RCC 7860 (cell line): ENCODE results near the gene RAB11FIP5.
A peak's percentile ranks its signal among the peaks of the same experiment; 100 is the strongest.

Experiments
- DNase-seq: peaks from one replicate; pipeline ENCODE4 v3.0.0-alpha.2; 2015; ENCODE audit warnings: low spot score
- FAIRE-seq: peaks from 2 replicates; lab custom pipeline; 2012; peaks lifted over from hg19 to GRCh38; lab: Jason Lieb, UNC

The RAB11FIP5 gene

DNA sequence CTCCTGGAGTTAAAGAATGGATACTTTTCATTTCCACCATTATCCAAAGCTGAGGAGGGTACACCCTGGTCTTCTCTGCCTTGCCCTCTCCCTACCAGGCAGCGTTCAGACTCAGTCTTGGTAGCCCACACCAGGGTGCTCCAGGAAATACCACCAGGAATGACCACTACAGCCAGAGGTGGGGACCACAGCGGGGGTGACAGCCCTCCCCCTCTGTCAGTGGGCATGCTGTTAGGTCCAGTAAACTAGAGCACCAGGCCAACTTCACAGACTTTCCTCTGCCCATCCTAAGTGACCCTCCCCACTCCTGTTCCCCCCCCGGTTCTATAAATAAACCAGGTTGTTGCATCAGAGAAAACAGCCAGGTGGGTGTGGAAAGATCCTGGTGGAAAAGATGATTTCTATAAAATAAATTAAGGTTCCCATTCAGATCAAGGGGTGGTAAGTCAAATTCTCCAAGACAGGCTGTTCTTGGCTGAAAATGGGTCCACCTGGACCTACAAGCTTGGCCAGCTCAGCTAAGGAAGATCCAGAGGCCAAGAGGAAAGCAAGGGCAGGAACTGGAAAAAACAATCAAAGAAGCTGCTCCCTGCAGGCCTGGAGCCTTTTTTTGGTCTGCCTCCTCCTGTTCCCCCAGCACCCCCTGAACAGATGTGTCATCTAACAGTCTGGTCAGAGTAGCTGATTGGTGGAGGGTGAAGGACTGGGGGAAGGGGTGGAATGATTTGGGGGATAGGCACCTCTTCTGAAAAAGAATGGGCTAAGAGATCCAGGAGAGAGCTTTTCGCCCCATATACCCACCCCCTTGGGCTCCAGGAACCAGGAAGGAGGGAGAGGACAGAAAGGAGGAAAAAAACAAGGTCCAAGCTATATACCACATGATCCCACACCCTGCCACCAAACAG is 2.3 kb downstream of the RAB11FIP5 start:
- DNase-seq (no peak), FAIRE-seq (no peak)

DNA sequence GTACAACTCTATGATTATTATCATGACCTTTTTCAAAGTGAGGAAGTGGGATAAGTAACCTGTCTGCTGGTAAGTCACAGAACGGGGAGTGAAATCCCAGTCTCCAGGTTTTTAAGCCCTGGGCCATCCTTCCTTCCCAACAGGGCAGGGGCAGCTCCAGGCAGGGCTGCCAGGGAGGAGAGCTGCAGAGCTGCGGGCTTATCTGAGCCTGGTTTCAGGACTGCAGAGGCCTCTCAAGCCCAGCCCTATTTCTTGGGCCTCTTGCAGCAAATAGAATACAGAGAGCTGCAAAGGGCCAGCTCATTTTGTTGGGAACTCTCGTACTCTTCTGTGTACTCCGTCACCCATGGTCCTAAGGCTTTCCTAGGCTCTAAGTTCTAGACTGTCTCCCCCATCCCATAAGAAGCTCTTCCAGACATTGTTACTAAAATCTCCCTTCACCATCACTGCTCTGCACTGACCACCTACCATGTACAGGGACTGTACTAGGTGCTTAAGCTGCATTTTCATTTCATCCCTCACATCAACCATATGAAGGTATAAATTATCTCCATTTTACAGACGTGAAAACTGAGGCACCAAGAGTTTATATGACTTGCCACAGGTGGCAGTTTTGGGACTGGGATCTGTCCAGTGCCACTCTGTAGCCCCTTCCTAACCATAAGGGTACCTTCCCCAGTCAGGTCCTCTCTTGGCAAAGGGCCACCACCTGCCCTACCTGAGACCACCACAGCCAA is 3.1 kb downstream of the RAB11FIP5 start:
- FAIRE-seq (no peak), DNase-seq (no peak)

DNA sequence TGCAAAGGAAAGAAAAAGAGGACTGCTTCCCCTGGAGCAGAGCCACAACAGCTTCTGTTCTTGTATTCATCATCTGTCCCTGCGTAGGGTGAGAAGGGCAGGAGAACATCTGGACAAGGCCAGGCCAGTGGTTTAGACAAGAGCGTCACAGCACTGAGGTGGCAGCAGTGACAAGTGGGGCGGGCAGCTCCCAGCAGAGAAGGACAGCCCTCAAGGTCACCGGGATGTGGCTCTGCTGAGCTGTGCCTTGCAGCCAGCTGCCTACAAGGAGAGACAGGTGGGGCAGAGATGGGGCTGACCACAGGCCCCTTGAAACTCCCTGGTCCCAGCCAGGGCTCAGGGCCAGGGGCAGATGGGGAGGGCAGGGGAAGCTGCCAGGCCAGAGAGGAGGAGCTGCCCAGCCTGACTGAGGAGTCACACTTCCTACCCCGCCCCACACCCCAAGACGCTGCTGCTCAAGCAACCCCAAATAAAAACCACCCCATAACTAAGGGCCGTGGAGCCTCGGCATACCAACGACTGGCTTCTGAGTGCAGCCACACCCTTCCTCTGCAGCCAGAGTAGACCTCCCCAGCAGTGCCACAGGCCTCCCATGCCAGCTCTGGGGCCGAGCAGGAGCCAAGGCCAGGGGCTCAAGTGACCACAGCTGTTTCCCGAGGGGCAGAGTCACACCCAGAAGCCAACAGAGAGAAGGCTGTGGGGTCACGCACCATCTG is 5.4 kb downstream of the RAB11FIP5 start:
- FAIRE-seq, result no peak
- DNase-seq, result no peak

DNA sequence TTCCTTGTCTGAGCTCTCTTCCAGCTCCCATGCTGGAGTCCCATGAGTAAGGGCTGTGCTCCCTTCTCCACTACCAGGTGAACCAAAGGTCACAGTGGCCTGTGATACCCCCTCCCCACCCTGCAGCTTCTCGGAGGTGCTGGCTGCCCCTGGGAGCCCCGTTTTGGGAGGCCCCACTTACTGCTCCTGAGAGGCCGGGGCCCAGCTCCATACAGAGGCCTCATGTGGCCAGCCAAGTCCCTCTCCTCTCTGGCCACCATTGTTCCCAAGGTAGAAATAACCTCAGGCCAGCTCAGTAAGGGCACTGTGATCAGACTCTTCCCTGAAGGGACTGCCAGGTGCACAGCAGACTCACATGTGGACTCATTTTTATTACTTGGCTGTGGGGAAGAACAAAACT is 6.0 kb downstream of the RAB11FIP5 start:
- no peak for FAIRE-seq
- no peak for DNase-seq

DNA sequence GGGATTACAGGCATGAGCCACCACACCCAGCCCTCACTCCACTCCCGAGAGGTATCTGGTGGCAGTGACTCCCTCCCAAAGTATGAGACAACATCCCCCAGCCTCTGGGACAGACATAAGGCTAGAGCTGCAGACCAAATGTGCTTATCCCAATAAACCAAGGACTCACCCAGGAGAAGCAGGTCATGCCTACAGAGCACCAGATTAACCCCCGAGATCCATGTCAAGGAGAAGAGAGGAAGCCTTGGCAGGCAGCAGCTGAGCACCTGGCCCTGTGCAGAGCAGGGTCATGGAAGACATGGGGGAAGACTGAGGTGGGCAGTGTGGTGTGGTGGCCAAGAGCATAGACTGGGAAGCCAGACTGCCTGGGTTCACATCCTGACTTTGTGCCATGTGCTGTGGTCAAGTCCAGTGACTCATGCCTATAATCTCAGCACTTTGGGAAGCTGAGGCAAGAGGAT is 7.2 kb downstream of the RAB11FIP5 start:
- no peak for FAIRE-seq
- no peak for DNase-seq

DNA sequence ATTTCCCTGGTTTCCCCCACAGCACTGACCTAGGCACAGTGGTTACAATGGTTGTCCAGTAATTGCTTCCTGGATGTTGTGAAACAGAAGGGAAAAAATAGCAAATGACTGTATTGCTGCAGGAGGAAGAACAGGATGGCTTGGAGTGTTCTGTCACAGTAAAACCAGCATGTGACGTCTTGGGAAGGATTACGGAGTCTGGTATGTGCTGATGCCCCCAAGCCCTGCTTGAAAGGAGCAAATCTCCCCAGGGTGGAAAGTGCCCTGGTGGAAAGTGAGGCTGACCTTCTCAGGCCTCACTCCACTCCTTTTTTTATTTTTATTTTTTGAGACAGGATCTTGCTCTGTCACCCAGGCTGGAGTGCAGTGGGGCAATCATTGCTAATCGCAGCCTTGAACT is 7.8 kb downstream of the RAB11FIP5 start:
- FAIRE-seq (no peak), DNase-seq (no peak)

DNA sequence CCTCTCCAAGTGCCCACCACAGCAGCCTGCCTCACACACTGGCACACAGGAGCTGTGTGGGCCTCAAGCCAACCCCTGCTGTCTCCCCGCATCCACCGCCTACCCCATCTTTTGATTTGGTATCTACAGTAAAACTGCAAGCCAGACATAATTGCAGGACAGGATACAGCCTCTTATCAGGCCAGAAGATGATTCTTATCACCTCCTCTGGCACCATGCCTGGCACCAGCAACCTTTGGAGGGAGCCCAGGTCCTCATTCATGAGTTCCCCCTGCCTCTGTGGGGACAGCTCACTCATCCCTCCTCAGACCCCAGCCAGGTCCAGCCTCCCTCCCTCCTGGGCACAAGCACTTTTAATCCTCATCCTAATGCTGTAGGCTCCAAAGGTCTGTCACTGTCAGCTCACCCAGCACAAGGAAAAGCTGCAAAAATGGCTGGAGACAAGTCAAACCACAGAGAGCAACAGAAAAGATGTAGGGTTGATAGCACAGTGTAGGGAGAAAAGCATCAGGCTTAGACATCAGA is 9.7 kb downstream of the RAB11FIP5 start:
- FAIRE-seq, result no peak
- DNase-seq, result no peak

DNA sequence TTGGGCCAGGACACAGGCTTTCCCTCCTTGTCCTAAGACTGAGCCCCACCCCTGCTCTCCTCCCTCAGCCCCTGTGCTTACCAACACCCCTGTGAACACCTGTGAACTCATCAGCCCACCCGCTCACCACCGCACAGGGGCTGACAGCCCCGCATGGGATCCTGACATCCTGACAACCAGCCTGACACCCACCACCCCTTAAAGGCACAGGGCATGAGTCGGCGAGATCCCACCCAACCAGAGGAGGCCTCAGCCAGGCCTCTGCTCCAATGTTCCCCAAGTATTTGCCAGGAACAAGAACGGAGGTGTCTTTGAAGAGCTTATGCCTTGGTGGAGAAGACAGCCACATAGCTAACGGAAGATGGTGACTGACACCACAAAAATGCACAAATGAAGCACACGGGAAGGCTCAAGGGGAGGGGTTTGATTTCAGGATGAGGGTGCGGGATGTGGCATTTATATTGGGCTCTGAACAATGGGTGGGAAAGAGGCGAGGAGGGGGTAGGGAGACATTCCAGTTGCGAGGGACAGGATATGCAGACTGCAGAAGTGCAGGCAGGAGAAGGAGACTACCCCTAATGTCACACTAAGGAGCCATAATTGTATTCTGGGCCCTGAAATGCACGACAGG is 11.0 kb downstream of the RAB11FIP5 start:
- FAIRE-seq (no peak), DNase-seq (no peak)

DNA sequence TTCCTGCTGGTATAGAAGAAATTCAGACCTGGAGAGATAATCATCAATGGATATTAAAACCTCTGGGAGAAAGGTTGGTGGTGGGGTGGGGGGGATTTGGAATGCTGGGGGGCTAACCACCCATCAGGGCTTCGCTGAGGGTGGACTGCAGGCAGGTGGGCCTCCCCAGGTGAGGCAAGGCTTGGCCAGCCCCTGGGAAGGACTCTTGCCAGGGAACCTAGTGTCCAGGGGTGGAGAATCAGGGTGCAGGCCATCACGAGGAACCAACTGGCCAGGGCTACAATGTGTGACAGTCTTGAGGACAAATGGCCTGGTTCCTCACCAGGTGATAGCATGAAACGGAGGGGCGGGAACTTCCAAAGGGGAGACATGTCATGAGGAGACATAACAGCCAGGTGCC is 11.8 kb downstream of the RAB11FIP5 start:
- no peak for DNase-seq
- no peak for FAIRE-seq

DNA sequence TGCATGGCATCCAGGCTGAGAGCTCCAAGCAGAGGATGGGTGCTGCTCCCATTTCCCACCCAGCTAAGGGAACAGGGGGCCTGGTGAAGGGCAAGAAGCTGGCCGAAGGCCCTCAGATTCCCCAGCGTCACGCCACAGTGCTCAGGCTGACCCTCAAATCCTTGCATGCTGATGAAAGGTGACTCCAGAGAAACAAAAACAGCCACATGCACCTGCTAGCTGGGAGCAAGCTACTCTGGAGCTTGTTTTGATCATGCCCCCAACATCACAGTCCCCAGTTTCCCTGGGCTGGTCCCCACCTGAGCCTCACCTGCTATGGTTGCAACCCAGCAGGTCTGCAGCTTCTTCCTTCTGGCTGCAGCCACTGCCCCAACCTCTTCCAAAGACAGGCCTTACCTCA is 13.3 kb downstream of the RAB11FIP5 start:
- no peak for DNase-seq
- no peak for FAIRE-seq

DNA sequence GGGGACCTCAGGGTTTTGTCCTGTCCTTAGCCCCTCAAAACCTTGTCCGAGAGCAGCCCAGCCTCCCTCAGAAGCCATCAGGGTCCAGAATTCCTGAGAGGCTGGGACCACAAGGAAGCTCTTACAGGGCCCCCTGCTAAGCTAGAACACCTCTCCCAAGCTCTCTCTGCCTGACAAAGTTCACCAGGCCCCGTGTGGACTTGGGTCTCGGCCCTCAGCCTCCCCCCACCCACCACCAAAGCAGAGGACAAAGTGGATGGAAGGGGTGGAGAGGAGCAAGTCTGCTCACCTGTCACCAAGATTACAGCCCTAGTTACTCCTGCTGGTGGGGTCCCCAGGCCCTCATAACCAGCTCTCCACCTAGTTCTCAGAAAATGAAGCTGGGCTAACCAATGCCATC is 16.8 kb downstream of the RAB11FIP5 start:
- DNase-seq (no peak), FAIRE-seq (no peak)

DNA sequence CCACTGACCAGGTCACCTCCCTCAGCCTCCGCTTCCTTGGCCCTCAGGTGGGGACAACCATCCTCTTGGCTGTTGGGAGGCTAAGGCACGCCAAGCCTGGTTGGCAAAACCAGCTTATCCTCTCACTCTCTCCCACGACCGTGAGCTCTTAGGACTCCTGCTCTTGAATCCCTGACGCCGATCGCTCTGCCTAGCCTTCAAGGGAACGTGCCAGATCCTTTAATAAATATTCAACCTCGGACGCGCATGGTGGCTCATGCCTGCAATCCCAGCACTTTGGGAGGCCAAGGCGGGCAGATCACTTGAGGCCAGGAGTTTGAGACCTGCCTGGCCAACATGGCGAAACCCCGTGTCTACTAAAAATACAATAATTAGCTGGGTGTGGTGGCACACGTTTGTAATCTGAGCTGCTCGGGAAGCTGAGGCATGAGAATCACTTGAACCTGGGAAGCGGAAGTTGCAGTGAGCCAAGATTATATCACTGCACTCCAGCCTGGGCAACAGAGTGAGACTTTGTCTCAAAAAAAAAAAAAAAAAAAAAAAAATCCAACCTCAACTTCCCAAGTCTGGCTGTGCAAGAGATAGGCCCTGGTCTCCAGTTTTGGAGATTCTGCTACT is 19.0 kb downstream of the RAB11FIP5 start:
- DNase-seq, result peak; percentile 41
- FAIRE-seq, result peak; percentile 23

DNA sequence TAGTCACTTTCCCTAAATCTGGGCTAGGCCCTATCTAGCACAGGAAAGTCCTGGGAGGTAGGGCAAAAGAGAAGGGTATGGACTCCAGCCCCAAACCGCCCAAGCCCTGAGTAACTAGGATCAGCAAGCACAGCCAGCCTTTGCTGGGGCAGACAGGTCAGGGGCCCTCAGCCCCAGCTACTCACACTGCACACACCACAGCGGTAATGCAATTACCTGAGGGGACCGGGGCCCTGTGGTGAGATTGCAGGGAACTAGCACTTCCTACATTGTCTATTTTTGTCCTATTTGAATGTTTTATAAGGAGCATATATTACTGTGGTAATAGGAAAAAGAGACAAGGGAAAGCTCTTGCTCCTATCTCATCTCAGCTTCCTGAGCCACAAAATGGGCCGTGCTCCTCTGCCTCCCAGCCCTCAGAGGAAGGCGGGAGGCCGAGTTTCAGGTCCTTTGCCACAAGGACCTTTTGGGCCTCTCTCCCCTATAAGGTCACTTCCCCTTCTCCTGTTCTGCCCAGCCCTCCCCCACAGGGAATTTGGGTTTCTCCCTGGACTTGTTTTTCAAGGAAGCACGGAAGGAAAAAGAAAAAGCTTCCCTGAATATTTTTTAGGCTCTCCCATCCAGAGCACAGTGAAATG is 20.5 kb downstream of the RAB11FIP5 start:
- FAIRE-seq (no peak), DNase-seq (no peak)

DNA sequence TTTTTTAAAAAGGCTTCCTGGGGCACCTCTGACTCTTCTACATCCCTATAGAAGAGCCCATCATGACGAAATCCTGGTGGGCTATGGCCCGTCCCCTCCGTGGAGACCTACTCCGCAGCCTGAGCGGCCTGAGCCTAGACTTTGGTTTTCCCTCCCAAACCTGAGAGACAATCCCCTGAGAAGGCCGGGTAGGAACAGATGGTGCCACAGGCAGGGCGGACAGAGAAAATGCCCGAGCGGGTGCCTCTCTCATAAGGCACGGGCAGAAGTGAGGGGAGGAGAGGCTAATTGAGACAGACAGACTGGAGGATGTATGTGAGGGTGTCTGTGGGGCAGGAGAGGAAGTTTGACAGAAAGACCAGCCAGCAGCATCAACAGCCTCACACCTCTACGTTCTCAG is 21.1 kb downstream of the RAB11FIP5 start:
- DNase-seq, result no peak
- FAIRE-seq, result no peak

DNA sequence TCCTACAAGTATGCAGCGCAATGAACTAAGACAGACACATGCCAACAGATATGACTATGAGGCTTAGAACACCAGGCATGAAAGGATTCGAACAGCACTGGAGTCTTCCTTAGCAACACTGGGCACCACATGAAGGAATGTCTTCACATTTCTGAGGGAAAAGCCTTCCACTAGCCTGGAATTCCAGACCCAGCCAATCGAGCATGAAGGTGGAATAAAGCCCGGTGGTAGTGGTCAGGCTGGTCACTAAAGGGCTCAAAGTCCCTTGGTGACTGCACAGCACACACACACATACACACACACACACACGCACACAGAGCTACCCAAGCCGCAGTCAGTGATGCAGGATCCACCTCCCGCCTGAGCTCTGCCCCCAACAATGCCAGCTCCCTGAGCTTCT is 21.6 kb downstream of the RAB11FIP5 start:
- FAIRE-seq (peak; percentile 86), DNase-seq (peak; percentile 95)

DNA sequence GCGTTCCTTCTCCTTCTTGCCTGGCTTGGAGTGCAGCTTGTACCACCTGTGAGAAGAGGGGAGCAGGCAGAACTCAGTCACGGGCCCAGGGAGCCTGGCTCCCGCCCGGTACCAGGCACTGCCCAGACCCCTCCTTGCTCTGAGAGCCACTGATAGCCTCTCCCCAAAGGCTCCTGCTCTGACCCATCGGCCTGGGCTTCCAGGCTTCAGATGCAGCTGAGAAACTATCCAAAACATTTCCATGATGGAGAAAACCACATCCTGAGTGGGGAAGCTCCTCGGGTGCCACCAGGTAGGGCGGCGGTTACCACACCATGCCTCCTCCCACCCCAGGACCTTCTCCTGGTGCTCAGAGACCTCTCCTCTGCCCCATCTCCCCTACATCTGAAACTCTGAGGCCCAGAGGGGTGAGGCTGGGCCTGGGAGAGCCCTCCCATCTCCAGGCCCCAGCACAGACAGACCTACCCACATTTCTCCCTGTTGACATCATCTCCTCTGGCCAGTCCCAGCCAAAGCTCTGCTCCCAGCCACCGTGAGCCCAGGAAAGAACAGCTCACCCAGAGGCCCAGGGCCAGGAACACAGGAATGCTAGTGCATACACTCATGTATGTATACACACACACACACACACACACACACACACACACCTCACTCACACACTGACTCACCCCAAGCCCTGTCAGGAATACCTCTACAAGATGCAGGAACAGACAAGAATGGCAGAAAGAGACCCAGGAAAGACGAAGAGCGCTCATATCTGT is 23.3 kb downstream of the RAB11FIP5 start:
- DNase-seq (peak; percentile 95), FAIRE-seq (peak; percentile 77)

DNA sequence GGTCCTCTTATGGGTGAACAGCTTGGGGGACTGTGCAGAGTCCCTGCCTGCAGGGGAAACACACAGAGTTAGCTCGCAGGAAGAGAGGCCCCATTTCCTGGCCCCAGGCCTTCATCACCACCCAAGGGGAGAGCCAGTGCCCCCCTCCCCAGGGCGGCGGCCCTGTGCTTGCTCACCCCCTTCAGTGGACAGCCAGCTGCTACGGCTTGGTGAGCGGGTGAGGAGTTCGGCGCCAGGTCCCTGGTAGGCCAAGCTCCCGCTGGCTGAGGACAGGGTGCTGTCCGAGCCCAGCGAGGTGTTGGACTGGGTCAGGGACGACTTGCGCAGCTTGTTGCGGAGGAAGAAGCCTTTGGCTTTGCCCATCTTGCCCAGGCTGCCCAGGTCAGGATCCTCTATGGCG is 24.0 kb downstream of the RAB11FIP5 start:
- FAIRE-seq (no peak), DNase-seq (no peak)

DNA sequence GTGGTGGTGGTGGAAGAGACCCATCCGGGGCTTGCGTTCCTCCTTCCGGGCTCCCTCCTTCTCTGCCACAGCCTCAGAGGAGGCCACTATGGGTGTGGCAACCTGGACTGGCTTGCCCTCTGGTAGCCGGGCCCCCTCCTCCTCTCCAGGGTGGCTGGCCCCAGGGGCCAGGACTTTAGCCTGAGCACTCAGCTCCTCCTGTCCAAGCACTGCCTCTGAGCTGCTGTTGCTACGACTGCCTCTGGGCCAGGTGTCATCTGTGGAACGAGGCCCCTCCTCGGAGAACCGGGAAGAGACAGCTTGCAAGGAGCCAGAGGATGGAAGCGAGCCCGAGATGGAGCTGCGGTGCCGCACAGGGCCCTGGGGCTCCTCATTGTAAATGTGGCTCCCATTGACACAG is 24.5 kb downstream of the RAB11FIP5 start:
- FAIRE-seq, result no peak
- DNase-seq, result no peak

DNA sequence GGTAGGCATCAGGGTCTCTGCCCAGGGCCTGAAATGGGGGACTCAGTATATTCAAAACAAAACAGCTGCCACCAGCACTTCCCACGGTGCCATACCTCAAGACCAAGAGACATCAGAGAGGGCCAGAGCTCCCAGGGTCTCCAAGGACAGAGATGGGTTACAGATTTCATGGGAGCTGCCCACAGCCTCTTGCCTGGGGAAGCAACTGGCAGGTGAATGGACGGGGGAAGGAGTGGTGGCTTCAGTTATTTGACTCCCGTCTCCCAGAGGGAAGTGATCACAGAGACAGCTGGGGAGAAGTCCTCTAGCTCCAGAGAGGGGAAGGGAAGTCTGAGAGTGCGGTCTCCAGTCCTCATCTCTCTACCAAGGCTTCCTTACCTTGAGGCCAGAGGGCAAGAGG is 25.4 kb downstream of the RAB11FIP5 start:
- FAIRE-seq, result no peak

More for the DNA sequence above, 25.4 kb downstream of the RAB11FIP5 start:
- no peak for DNase-seq
